ENCODE results near the gene CEACAM21.

The CEACAM21 gene

DNA sequence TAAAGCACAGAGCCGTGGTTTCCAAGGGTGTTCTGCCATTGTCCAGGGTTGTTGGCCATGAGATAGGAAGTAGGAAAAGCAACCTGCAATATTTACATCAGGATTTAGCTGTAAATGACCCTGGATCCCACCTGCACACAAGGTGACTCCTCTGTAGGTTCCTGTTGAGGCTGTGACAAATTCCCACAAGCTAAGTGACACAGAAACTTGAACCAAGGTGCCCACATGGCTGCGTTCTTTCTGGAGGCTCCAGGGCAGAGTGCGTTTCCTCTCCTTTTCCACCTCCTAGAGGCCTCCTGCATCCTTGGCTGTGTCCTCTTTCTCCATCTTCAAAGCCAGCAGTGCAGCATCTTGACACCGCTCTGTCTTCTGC lies 11.9 kb downstream of the CEACAM21 start:
- H3K9me3 ChIP-seq (ENCODE audit: low read length), result no peaks in the 10 kb centered on the region
- no peak overlapping the region for H3K4me3 ChIP-seq (ENCODE audit: low read depth in 1 of 2, low read length in 2 of 2)
- no peaks in the 10 kb centered on the region for H3K4me1 ChIP-seq (ENCODE audit: insufficient read depth, low read length)
- H3K36me3 ChIP-seq (ENCODE audit: insufficient read depth, low read length), result no peaks in the 10 kb centered on the region
- no peak overlapping the region for H3K27ac ChIP-seq (ENCODE audit: low read depth, low read length)
- peaks cover 0 to 8% of the 10 kb centered on the region in 2 donors for H3K27me3 ChIP-seq (ENCODE audit: control insufficient read depth in 1 of 2, insufficient read depth in 2 of 2, low read length in 2 of 2)
- no peak overlapping the region for H3K9ac ChIP-seq (ENCODE audit: low read length)

DNA sequence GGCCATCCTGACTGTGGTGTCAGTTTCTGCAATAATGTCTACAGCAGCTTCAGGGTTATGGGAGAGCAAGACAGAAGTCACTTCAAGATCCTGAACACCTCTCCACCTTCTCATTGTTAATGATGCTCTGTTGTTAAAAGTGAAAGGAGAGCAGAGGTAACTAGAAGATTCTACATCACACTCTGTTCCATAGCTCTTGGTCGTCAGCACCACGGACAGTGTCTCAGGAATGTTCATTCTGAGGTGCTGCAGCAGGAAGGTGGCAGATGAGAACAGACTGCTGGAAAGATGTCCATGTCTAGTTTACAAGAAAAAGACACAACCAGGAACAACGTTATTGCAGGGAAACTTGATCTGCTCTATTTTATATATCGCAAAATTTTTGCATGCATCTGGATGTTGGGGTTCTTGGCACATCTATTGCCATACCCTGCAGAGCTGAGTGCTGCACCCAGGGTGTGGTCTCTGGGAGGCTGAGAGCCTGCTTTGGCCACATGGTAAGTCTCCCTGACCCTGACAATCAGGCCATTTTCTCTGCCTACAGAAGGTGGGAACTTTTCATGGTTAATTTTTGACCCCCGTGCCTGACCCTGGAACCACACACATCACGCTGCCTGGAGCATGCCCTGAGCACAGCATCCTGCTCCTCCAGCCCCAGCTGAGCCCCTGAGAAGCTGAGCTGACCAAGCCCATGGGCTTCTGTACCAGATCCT lies 12.7 kb downstream of the CEACAM21 start:
- H3K9me3 ChIP-seq (ENCODE audit: low read length), result no peaks in the 10 kb centered on the region
- no peaks in the 10 kb centered on the region for H3K4me1 ChIP-seq (ENCODE audit: insufficient read depth, low read length)
- peaks cover 0 to 8% of the 10 kb centered on the region in 2 donors for H3K27me3 ChIP-seq (ENCODE audit: control insufficient read depth in 1 of 2, insufficient read depth in 2 of 2, low read length in 2 of 2)
- no peak overlapping the region for H3K27ac ChIP-seq (ENCODE audit: low read depth, low read length)
- H3K9ac ChIP-seq (ENCODE audit: low read length), result no peak overlapping the region
- no peak overlapping the region for H3K4me3 ChIP-seq (ENCODE audit: low read depth in 1 of 2, low read length in 2 of 2)
- H3K36me3 ChIP-seq (ENCODE audit: insufficient read depth, low read length), result no peaks in the 10 kb centered on the region

DNA sequence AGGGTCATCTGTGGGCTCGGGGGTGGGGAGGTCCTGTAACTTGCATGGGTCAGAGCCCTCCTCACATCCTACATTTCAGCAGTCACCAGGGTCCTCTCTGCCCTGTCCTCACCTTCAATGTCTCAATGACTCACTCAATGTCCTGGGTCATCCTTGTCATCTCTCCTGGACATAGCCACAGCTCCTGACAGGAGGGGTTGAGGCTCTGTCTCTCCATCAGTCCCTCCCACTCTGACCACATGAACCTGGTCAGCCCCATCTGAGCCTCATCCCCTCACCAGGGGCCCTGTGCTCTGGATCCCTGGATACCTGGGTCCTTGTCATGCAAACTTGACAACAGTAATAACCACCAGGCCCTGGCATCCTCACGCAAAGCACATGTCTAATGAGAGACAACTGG lies 13.4 kb downstream of the CEACAM21 start:
- Histone ChIP-seq H3K4me3 (ENCODE audit: low read depth in 1 of 2, low read length in 2 of 2) (no peak overlapping the region), H3K9ac (ENCODE audit: low read length) (no peak overlapping the region), H3K9me3 (ENCODE audit: low read length) (no peaks in the 10 kb centered on the region), H3K36me3 (ENCODE audit: insufficient read depth, low read length) (no peaks in the 10 kb centered on the region), H3K4me1 (ENCODE audit: insufficient read depth, low read length) (no peaks in the 10 kb centered on the region), H3K27me3 (ENCODE audit: control insufficient read depth in 1 of 2, insufficient read depth in 2 of 2, low read length in 2 of 2) (peaks cover 0 to 8% of the 10 kb centered on the region in 2 donors), H3K27ac (ENCODE audit: low read depth, low read length) (no peak overlapping the region)

DNA sequence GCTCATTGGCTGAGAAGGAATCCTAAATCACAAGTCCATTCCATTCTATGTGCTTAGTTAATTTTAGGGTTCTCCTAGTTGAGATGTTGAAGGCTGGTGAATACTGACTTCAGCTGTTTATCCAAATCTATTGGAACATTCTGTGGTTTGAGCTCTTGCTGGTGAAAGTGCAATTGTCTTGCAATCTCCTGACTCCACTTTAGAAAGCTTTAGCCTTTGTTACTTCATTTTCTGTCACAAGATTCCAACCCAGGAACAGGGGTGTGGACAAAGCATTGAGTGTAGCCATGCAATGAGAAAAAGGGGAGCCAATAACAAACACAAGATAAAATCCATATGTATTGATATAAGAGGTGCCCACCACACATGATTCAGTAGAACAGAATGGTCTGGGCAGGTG lies 15.0 kb downstream of the CEACAM21 start:
- Histone ChIP-seq H3K27me3 (ENCODE audit: control insufficient read depth in 1 of 2, insufficient read depth in 2 of 2, low read length in 2 of 2) (peaks cover 0 to 8% of the 10 kb centered on the region in 2 donors), H3K36me3 (ENCODE audit: insufficient read depth, low read length) (no peaks in the 10 kb centered on the region), H3K9me3 (ENCODE audit: low read length) (no peaks in the 10 kb centered on the region), H3K4me3 (ENCODE audit: low read depth in 1 of 2, low read length in 2 of 2) (no peak overlapping the region), H3K4me1 (ENCODE audit: insufficient read depth, low read length) (no peaks in the 10 kb centered on the region), H3K27ac (ENCODE audit: low read depth, low read length) (no peak overlapping the region), H3K9ac (ENCODE audit: low read length) (no peak overlapping the region)

DNA sequence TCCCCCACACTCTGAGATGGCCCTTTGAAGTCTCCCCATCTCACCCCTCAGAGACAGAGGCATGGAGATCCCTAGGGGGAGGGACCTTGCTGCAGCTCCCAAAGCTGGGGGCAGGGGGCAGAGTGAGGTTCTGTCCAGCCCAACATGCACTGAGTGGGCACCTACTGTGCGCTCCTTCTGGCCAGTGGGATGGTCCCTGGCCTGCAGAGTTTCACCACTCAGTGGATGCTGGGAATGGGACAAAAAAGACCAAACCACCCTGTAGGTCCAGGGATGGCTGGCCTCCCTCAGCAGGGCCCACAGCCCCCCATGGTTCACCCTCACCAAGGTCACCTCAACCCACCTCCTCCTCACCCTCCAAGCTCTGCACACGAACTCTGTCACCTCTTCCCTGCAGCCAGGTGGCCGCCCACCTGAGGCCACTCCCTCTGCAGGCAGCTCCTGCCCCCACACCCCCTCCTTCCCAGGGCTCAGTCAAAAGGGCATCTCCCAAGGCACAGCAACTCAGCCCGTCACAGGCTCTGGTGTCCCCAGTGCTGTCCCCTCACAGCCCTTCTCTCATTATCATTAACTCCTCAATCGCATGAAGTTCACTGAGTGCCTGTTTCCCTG lies 16.1 kb downstream of the CEACAM21 start:
- H3K9me3 ChIP-seq (ENCODE audit: low read length), result no peaks in the 10 kb centered on the region
- H3K4me3 ChIP-seq (ENCODE audit: low read depth in 1 of 2, low read length in 2 of 2), result no peak overlapping the region
- no peaks in the 10 kb centered on the region for H3K36me3 ChIP-seq (ENCODE audit: insufficient read depth, low read length)
- H3K27ac ChIP-seq (ENCODE audit: low read depth, low read length), result no peak overlapping the region
- peaks cover 0 to 8% of the 10 kb centered on the region in 2 donors for H3K27me3 ChIP-seq (ENCODE audit: control insufficient read depth in 1 of 2, insufficient read depth in 2 of 2, low read length in 2 of 2)
- no peak overlapping the region for H3K9ac ChIP-seq (ENCODE audit: low read length)
- no peaks in the 10 kb centered on the region for H3K4me1 ChIP-seq (ENCODE audit: insufficient read depth, low read length)

DNA sequence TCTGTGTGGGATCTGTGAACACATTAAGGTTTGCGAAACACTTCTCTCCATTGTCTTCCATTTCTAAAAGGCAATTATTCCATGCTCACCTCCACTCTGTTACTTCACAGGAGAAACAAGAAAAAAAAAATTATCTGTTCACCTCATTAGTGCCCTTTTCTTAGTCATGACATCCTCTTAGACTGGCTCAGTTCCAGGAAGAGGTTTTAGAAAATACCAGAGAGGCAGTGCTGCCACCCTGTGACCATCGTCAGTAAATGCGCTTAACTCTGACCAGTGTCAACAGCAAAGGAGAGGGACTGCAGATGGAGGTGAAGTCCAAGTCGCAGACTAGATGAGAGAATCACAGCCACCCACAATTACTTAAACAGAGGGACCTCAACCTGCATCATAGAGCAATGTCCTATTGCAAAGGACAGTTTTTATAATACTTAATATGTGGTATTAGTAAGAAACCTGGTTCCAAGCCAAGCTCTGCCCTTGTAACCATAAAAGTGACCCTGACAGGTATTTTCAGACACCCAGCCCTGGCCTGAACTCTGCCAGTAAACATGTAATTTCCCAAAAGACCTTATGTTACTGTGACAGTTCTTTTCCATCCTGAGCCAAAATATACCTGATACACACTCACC lies 19.4 kb downstream of the CEACAM21 start:
- H3K27me3 ChIP-seq (ENCODE audit: control insufficient read depth in 1 of 2, insufficient read depth in 2 of 2, low read length in 2 of 2), result peaks cover 0 to 8% of the 10 kb centered on the region in 2 donors
- H3K9me3 ChIP-seq (ENCODE audit: low read length), result no peaks in the 10 kb centered on the region
- H3K36me3 ChIP-seq (ENCODE audit: insufficient read depth, low read length), result no peaks in the 10 kb centered on the region
- no peak overlapping the region for H3K4me3 ChIP-seq (ENCODE audit: low read depth in 1 of 2, low read length in 2 of 2)
- no peak overlapping the region for H3K27ac ChIP-seq (ENCODE audit: low read depth, low read length)
- no peak overlapping the region for H3K9ac ChIP-seq (ENCODE audit: low read length)
- H3K4me1 ChIP-seq (ENCODE audit: insufficient read depth, low read length), result no peaks in the 10 kb centered on the region

DNA sequence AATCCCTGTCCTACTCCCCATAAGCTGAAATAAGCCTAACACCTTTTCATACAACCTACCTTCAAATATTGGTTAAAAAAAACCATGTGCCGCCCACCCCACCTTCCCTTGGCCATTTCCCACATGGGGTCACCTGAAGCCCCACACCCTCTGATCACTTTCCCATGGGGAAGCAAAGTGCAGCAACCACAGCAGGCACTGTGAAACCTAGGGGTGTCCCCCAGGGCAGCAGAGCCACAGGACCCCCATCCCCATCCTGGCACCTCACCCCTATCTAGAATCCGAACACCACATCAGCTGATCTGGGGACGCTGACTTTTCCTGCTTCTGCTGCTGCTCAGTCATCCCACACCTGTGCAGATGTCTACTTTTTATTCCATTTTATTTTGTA lies 19.9 kb downstream of the CEACAM21 start:
- no peak overlapping the region for H3K4me3 ChIP-seq (ENCODE audit: low read depth in 1 of 2, low read length in 2 of 2)
- no peaks in the 10 kb centered on the region for H3K9me3 ChIP-seq (ENCODE audit: low read length)
- no peak overlapping the region for H3K27ac ChIP-seq (ENCODE audit: low read depth, low read length)
- H3K9ac ChIP-seq (ENCODE audit: low read length), result no peak overlapping the region
- no peaks in the 10 kb centered on the region for H3K4me1 ChIP-seq (ENCODE audit: insufficient read depth, low read length)
- H3K27me3 ChIP-seq (ENCODE audit: control insufficient read depth in 1 of 2, insufficient read depth in 2 of 2, low read length in 2 of 2), result peaks cover 0 to 8% of the 10 kb centered on the region in 2 donors
- H3K36me3 ChIP-seq (ENCODE audit: insufficient read depth, low read length), result no peaks in the 10 kb centered on the region

DNA sequence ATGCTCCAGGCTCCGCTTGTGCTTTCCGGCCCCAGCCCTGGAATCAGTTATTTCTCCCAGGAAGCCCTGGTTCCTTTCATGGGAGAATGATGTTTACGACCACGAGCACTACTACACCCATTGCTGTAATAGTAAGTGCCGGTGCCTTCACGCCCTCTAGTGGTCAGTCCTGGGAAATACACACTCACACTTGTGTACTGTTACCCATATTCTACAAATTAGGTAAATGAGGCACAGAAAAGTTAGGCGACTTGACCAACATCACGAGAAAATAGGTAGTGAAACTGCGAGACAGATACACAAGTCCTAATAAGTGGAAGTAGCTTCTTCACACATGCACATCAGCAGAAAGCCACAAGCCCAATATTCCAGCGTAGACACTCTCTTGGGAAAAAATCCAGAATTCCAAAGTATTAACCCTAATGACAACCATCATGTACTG lies 21.7 kb downstream of the CEACAM21 start:
- H3K4me3 ChIP-seq (ENCODE audit: low read depth in 1 of 2, low read length in 2 of 2), result no peak overlapping the region
- H3K4me1 ChIP-seq (ENCODE audit: insufficient read depth, low read length), result no peaks in the 10 kb centered on the region
- no peaks in the 10 kb centered on the region for H3K9me3 ChIP-seq (ENCODE audit: low read length)
- H3K9ac ChIP-seq (ENCODE audit: low read length), result no peak overlapping the region
- H3K27me3 ChIP-seq (ENCODE audit: control insufficient read depth in 1 of 2, insufficient read depth in 2 of 2, low read length in 2 of 2), result no peaks in the 10 kb centered on the region
- H3K27ac ChIP-seq (ENCODE audit: low read depth, low read length), result no peak overlapping the region
- H3K36me3 ChIP-seq (ENCODE audit: insufficient read depth, low read length), result no peaks in the 10 kb centered on the region

DNA sequence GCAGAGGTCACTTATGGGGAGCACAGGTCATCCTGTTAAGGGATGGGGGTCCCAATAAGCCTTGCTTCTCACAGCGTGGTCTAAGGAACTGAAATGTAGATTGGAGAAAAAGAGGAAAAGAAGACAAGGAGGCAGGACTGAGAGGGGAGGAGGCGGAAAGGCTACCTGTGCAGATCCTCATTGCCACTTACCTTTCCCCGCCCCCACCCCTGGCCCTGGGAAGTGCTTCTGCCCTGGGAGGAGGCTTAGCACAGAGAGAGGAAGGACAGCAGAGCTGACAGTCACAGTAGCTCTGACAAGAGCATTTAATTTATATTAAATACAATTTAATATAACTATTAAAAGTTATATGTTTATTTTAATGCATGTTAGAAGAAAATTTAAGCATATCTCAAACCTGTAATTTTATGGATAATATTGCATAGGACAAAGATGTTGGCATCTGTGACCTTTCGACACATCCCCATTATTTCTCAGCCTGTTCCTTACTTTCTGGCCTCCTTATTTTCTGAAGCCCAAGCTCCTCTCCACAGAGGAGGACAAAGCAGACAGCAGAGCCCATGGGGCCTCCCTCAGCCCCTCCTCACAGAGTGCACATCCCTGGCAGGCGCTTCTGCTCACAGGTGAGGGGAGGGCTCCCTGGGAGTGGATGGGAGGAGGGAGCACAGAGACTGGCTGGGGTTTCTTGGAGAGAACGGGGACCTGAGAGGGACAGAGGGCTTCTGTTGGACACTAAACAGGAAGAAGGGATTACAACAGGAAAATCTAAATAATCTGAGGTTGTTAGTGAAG lies 23.4 kb downstream of the CEACAM21 start:
- H3K9me3 ChIP-seq (ENCODE audit: low read length), result no peaks in the 10 kb centered on the region
- no peaks in the 10 kb centered on the region for H3K27me3 ChIP-seq (ENCODE audit: control insufficient read depth in 1 of 2, insufficient read depth in 2 of 2, low read length in 2 of 2)
- H3K36me3 ChIP-seq (ENCODE audit: insufficient read depth, low read length), result no peaks in the 10 kb centered on the region
- no peaks in the 10 kb centered on the region for H3K4me1 ChIP-seq (ENCODE audit: insufficient read depth, low read length)
- no peak overlapping the region for H3K4me3 ChIP-seq (ENCODE audit: low read depth in 1 of 2, low read length in 2 of 2)
- no peak overlapping the region for H3K27ac ChIP-seq (ENCODE audit: low read depth, low read length)
- no peak overlapping the region for H3K9ac ChIP-seq (ENCODE audit: low read length)

DNA sequence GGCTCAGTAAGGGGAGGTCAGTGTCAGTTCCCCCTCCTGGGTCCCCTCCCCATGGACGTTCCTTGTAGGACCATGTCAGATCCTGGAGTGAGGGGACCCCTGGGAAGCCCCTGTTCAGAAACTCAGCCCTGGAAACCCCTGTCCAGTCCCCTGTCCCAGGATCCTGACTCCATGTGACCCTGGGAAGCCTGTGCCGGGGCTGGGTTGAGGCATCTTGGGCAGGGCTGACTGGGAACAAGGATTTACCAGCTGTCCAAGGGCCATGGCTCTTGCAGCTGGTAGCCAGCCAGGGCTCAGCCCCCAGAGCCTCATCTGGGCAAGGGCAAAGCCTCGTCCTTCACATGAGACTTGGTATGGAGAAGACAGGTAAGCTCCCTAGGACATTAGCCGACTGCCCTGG lies 25.8 kb downstream of the CEACAM21 start:
- Histone ChIP-seq H3K27me3 (ENCODE audit: control insufficient read depth in 1 of 2, insufficient read depth in 2 of 2, low read length in 2 of 2) (no peaks in the 10 kb centered on the region), H3K9me3 (ENCODE audit: low read length) (no peaks in the 10 kb centered on the region), H3K4me3 (ENCODE audit: low read depth in 1 of 2, low read length in 2 of 2) (no peak overlapping the region), H3K9ac (ENCODE audit: low read length) (no peak overlapping the region), H3K27ac (ENCODE audit: low read depth, low read length) (no peak overlapping the region), H3K4me1 (ENCODE audit: insufficient read depth, low read length) (no peaks in the 10 kb centered on the region), H3K36me3 (ENCODE audit: insufficient read depth, low read length) (no peaks in the 10 kb centered on the region)

DNA sequence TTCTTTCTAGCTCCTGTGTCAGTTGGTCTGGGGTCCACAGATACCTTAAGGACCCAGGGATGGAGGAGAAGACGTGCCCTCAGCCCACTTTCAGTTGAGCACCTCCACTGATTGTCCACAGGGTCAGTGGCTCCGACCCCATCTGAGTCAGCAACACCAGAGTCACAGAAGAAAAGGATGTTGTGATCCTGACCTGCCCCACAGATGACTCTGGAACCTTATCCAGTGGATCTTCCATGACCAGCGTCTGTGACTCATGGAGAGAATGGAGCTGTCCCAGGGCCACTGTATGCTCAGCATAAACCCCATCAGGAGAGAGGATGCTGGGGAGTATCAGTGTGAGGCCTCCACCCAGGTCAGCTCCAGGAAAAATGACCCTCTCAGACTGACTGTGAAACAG lies 28.9 kb downstream of the CEACAM21 start:
- no peaks in the 10 kb centered on the region for H3K4me1 ChIP-seq (ENCODE audit: insufficient read depth, low read length)
- H3K9ac ChIP-seq (ENCODE audit: low read length), result no peak overlapping the region
- no peak overlapping the region for H3K4me3 ChIP-seq (ENCODE audit: low read depth in 1 of 2, low read length in 2 of 2)
- H3K9me3 ChIP-seq (ENCODE audit: low read length), result no peaks in the 10 kb centered on the region
- no peak overlapping the region for H3K27ac ChIP-seq (ENCODE audit: low read depth, low read length)
- H3K36me3 ChIP-seq (ENCODE audit: insufficient read depth, low read length), result no peaks in the 10 kb centered on the region
- H3K27me3 ChIP-seq (ENCODE audit: control insufficient read depth in 1 of 2, insufficient read depth in 2 of 2, low read length in 2 of 2), result no peaks in the 10 kb centered on the region
